SJSA1 (cell line): ENCODE results near the gene PITPNM3. TPM values are rescaled to one million over a fixed set of nuclear protein-coding genes. Genes with fewer than 3 reads are reported as not detected.

Source experiments
- DNase-seq, 2 experiments: peaks; one replicate each; pipeline ENCODE4 v3.0.0-alpha.2; 2015 to 2020; ENCODE audit warnings: low spot score in 2 of 2, low read depth in 1 of 2
- H3K27ac ChIP-seq: fragments of 250-450 bp; sonication (Bioruptor Pico); 2 replicates; pipeline ENCODE4 v1.5.1; 2020; ENCODE audit warnings: mild to moderate bottlenecking, moderate library complexity
- H3K27me3 ChIP-seq: fragments of 250-450 bp; sonication (Bioruptor Pico); replicated peaks from 2 replicates; pipeline ENCODE4 v1.5.1; 2020; ENCODE audit warnings: mild to moderate bottlenecking, moderate library complexity
- H3K36me3 ChIP-seq: fragments of 250-450 bp; sonication (Bioruptor Pico); 2 replicates; pipeline ENCODE4 v1.5.1; 2020; ENCODE audit warnings: mild to moderate bottlenecking
- H3K4me1 ChIP-seq: fragments of 250-450 bp; sonication (Bioruptor Pico); replicated peaks from 2 replicates; pipeline ENCODE4 v1.6.1; 2021; ENCODE audit warnings: mild to moderate bottlenecking
- H3K4me3 ChIP-seq: fragments of 250-450 bp; sonication (Bioruptor Pico); 2 replicates; pipeline ENCODE4 v1.5.1; 2020; ENCODE audit warnings: mild to moderate bottlenecking
- H3K9me3 ChIP-seq: fragments of 250-450 bp; sonication (Bioruptor Pico); replicated peaks from 2 replicates; pipeline ENCODE4 v1.5.1; 2020; ENCODE audit warnings: mild to moderate bottlenecking
- total RNA-seq: library from RNA; depleted of rRNA; stranded (reverse); fragments of >200 nt; shearing (Covaris generic); gene quantifications from 2 replicates; pipeline ENCODE4 v1.2.3, GENCODE V29; 2014

The PITPNM3 gene
- total RNA-seq, 1 experiment from 2014 or later, result 8.6 TPM

GRCh38 chr17:6523809-6524355 is 32.5 kb downstream of the PITPNM3 start:
- Histone ChIP-seq H3K4me1 (peaks cover 23% of the 10 kb centered on the region), H3K27me3 (no peaks in the 10 kb centered on the region), H3K27ac (0 out of 2 replicates have a peak overlapping the region, but pooled peaks have one; percentile 16), H3K4me3 (no peak overlapping the region), H3K9me3 (no peaks in the 10 kb centered on the region), H3K36me3 (peaks cover 3% of the 10 kb centered on the region; the same call in 1 of the 2 replicates)
- no peak for DNase-seq

- no peak overlapping the region for H3K4me3 ChIP-seq
- no peaks in the 10 kb centered on the region for H3K27me3 ChIP-seq
- peaks cover 23% of the 10 kb centered on the region for H3K4me1 ChIP-seq
- H3K27ac ChIP-seq, result 0 out of 2 replicates have a peak overlapping the region, but pooled peaks have one; percentile 16
- peak; percentile 36 to 69 for DNase-seq
- H3K36me3 ChIP-seq, result peaks cover 3% of the 10 kb centered on the region; the same call in 1 of the 2 replicates
- no peaks in the 10 kb centered on the region for H3K9me3 ChIP-seq
Measured at GRCh38 chr17:6523330-6523729, 33.0 kb downstream of the PITPNM3 start.

DNA sequence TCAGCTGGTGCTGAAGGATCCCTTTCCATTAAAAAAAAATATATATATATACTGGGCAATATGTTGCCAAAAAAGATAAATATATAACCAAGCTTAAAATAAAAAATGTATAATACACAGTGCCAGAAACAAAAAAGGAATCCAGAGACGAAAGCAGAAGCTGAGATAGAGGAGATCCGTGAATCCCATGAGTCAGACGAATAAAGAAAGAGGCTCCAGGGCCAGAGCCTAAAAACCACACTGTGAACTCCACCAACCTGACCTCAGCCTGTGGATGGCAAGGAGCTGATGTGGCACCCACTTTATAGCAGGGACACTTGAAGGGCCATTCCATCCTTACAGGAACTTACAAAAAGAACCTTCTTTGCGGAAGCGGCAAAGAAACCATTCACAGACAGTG is 34.8 kb downstream of the PITPNM3 start:
- no peak for DNase-seq
- Histone ChIP-seq H3K27ac (no peak overlapping the region), H3K36me3 (peaks cover 3% of the 10 kb centered on the region; the same call in 1 of the 2 replicates), H3K9me3 (no peaks in the 10 kb centered on the region), H3K27me3 (no peaks in the 10 kb centered on the region), H3K4me3 (no peak overlapping the region), H3K4me1 (peaks cover 23% of the 10 kb centered on the region)

GRCh38 chr17:6517062-6517461 is 39.3 kb downstream of the PITPNM3 start:
- DNase-seq, result no peak
- Histone ChIP-seq H3K27me3 (no peaks in the 10 kb centered on the region), H3K4me1 (peaks cover 10% of the 10 kb centered on the region), H3K4me3 (no peak overlapping the region), H3K27ac (no peak overlapping the region), H3K9me3 (no peaks in the 10 kb centered on the region), H3K36me3 (peaks cover 3% of the 10 kb centered on the region; the same call in 1 of the 2 replicates)

- H3K36me3 ChIP-seq, result no peaks in the 10 kb centered on the region
- no peaks in the 10 kb centered on the region for H3K9me3 ChIP-seq
- DNase-seq, result no peak
- H3K4me3 ChIP-seq, result no peak overlapping the region
- H3K27ac ChIP-seq, result no peak overlapping the region
- H3K27me3 ChIP-seq, result no peaks in the 10 kb centered on the region
- peaks cover 36% of the 10 kb centered on the region for H3K4me1 ChIP-seq
Measured at GRCh38 chr17:6514371-6514770, 42.0 kb downstream of the PITPNM3 start.

DNA sequence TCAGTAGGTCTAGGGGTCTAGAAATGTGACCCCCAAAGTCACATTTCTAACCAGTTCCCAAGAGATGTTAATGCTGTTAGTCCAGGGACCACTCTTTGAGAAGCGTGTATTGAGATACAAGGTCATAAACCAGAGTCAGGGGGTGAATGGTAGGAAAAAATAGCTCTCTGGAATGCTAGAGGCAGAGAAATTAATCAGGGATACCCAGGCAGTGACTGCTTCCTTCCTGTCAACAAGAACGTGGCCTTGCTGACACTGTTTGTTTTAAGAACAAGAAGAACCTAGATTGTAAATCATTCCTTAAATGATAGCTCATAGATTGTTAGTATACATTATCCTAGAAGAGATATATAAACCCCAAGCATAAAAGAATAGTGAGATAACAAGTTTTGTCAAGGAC is 43.8 kb downstream of the PITPNM3 start:
- Histone ChIP-seq H3K36me3 (no peaks in the 10 kb centered on the region), H3K9me3 (no peaks in the 10 kb centered on the region), H3K4me3 (no peak overlapping the region), H3K27ac (no peak overlapping the region), H3K27me3 (no peaks in the 10 kb centered on the region), H3K4me1 (peaks cover 54% of the 10 kb centered on the region)
- DNase-seq, result no peak

GRCh38 chr17:6510321-6510977 is 45.9 kb downstream of the PITPNM3 start:
- DNase-seq, result peak; percentile 58 to 72
- Histone ChIP-seq H3K27me3 (no peaks in the 10 kb centered on the region), H3K4me3 (no peak overlapping the region), H3K27ac (peak overlapping the region; percentile 63), H3K9me3 (no peaks in the 10 kb centered on the region), H3K36me3 (no peaks in the 10 kb centered on the region), H3K4me1 (peaks cover 75% of the 10 kb centered on the region)

GRCh38 chr17:6509921-6510320 is 46.4 kb downstream of the PITPNM3 start:
- Histone ChIP-seq H3K9me3 (no peaks in the 10 kb centered on the region), H3K27me3 (no peaks in the 10 kb centered on the region), H3K27ac (peak overlapping the region; percentile 63), H3K4me1 (peaks cover 77% of the 10 kb centered on the region), H3K4me3 (no peak overlapping the region), H3K36me3 (no peaks in the 10 kb centered on the region)
- peak in 1 of 2 experiments; percentile 20 for DNase-seq

- no peaks in the 10 kb centered on the region for H3K9me3 ChIP-seq
- peaks cover 77% of the 10 kb centered on the region for H3K4me1 ChIP-seq
- no peaks in the 10 kb centered on the region for H3K27me3 ChIP-seq
- peak; percentile 64 to 68 for DNase-seq
- H3K36me3 ChIP-seq, result no peaks in the 10 kb centered on the region
- H3K4me3 ChIP-seq, result no peak overlapping the region
- peak overlapping the region; percentile 63 for H3K27ac ChIP-seq
Measured at GRCh38 chr17:6509031-6509771, 47.2 kb downstream of the PITPNM3 start.

DNA sequence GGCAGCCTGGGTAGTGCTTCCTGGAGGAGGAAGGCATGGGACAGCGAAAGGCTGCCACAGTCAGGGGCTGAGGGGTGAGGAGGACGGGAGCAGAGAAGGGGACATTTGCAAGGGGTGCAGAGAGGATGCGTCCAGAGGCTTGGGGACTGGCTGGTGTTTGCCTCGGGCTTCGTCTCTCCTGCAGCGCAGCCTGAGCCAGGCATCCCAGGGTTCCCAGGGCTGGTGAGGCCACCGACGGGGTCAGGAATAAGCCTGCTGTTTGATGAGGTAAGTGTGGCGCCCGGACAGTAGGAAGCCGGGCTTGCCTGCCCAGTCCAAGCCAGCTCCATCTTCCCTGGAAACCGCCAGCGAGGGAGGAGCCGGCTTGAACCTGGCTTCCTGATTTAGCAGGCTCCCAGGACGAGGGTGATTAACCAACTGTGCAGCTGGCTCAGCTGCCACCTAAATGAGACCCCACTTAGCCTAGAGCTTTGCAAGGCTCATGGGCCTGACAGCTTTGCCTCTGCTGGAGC is 47.8 kb downstream of the PITPNM3 start:
- H3K4me3 ChIP-seq, result no peak overlapping the region
- peaks cover 77% of the 10 kb centered on the region for H3K4me1 ChIP-seq

GRCh38 chr17:6508016-6508415 is 48.3 kb downstream of the PITPNM3 start:
- H3K27ac ChIP-seq, result peak overlapping the region; percentile 63

More for the DNA sequence above, 47.8 kb downstream of the PITPNM3 start:
- Histone ChIP-seq H3K27me3 (no peaks in the 10 kb centered on the region), H3K9me3 (no peaks in the 10 kb centered on the region), H3K36me3 (no peaks in the 10 kb centered on the region; the same call in 1 of the 2 replicates), H3K27ac (peak overlapping the region; percentile 63)
- DNase-seq, result no peak

DNA sequence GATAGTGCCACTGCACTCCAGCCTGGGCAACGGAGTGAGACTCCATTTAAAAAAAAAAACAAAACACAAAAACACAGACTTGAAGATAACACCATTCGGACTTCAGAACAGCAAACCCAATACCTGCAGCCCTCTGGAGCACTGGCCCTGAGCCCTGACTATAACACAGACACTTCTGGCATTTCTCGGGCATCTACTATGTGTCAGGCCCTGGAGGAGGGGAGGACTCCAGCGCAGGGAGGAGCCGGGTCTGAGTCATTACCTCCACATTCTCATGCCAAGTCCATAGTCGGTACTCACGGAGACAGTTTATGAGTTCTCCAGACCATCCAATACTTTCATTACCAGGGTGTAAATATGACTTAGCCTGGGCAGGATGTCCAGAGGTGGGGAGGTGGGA is 48.8 kb downstream of the PITPNM3 start:
- Histone ChIP-seq H3K4me1 (peaks cover 71% of the 10 kb centered on the region), H3K4me3 (no peak overlapping the region), H3K27ac (peak overlapping the region; percentile 63), H3K36me3 (peaks cover 5% of the 10 kb centered on the region; the same call in 1 of the 2 replicates), H3K27me3 (no peaks in the 10 kb centered on the region), H3K9me3 (no peaks in the 10 kb centered on the region)
- DNase-seq, result peak; percentile 70 to 86

More at GRCh38 chr17:6508016-6508415, 48.3 kb downstream of the PITPNM3 start:
- Histone ChIP-seq H3K9me3 (no peaks in the 10 kb centered on the region), H3K27me3 (no peaks in the 10 kb centered on the region), H3K4me1 (peaks cover 75% of the 10 kb centered on the region), H3K4me3 (no peak overlapping the region), H3K36me3 (peaks cover 3% of the 10 kb centered on the region; the same call in 1 of the 2 replicates)
- no peak for DNase-seq

- H3K9me3 ChIP-seq, result no peaks in the 10 kb centered on the region
- H3K4me1 ChIP-seq, result peaks cover 64% of the 10 kb centered on the region
- H3K36me3 ChIP-seq, result peaks cover 5% of the 10 kb centered on the region; the same call in 1 of the 2 replicates
- peak overlapping the region; percentile 63 for H3K27ac ChIP-seq
- no peak overlapping the region for H3K4me3 ChIP-seq
- peak; percentile 66 to 81 for DNase-seq
- H3K27me3 ChIP-seq, result no peaks in the 10 kb centered on the region
Measured at GRCh38 chr17:6506679-6507231, 49.6 kb downstream of the PITPNM3 start.
